Measurements from ENCODE around the gene CYP2F1.
"Not testable (repeated sequence)": the region's sequence is repeated elsewhere in the genome, so short reads cannot be mapped to it uniquely, and the experiment has no call there.

DNA sequence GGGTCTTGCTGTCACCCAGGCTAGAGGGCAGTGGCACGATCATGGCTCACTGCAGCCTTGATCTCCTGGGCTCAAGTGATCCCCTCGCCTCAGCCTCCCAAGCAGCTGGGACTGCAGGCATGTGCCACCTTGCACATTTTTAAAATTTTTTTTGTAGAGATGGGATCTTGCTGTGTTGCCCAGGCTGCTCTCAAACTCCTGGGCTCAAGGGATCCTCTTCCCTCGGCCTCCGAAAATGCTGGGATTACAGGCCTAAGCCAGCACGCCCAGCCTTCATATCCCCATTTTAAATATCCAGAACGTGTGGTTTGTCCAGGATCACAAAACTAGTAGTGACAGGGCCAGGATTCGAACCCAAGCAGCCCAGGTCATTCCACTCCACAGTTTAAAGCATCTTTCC is 13.1 kb downstream of the CYP2F1 start:
- TF ChIP-seq, protein P1, sequence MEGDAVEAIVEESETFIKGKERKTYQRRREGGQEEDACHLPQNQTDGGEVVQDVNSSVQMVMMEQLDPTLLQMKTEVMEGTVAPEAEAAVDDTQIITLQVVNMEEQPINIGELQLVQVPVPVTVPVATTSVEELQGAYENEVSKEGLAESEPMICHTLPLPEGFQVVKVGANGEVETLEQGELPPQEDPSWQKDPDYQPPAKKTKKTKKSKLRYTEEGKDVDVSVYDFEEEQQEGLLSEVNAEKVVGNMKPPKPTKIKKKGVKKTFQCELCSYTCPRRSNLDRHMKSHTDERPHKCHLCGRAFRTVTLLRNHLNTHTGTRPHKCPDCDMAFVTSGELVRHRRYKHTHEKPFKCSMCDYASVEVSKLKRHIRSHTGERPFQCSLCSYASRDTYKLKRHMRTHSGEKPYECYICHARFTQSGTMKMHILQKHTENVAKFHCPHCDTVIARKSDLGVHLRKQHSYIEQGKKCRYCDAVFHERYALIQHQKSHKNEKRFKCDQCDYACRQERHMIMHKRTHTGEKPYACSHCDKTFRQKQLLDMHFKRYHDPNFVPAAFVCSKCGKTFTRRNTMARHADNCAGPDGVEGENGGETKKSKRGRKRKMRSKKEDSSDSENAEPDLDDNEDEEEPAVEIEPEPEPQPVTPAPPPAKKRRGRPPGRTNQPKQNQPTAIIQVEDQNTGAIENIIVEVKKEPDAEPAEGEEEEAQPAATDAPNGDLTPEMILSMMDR (IDR thresholded peaks at IDR 0.05; ENCODE audit: low read depth, low read length), result not testable (repeated sequence)
- TF ChIP-seq POLR2A (IDR thresholded peaks at IDR 0.05; ENCODE audit: extremely low read depth, insufficient read length), result not testable (repeated sequence)
- TF ChIP-seq, protein P2, sequence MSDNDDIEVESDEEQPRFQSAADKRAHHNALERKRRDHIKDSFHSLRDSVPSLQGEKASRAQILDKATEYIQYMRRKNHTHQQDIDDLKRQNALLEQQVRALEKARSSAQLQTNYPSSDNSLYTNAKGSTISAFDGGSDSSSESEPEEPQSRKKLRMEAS (IDR thresholded peaks at IDR 0.05; ENCODE audit: low read depth, low read length), result not testable (repeated sequence)

Measured in NB4 (cell line).